Esophagus squamous epithelium (tissue), 4 donors: ENCODE results near the gene POC5.

Experiments
- POLR2A ChIP-seq, 4 donors: fragments of 450-650 bp; IDR thresholded peaks; one replicate each; pipeline ENCODE4 v1.6.1; 2017; ENCODE audit warnings: antibody characterized with exemption in 4 of 4, mild to moderate bottlenecking in 4 of 4, moderate library complexity in 3 of 4
- TF ChIP-seq, protein P1 (sequence below), 6 experiments: fragments of 450-650 bp in 4 of 6; fragments of 200-600 bp in 2 of 6; sonication (generic) in 2 of 6; IDR thresholded peaks; one replicate each; pipeline ENCODE4 v1.5.1; 2016 to 2019; ENCODE audit warnings: antibody characterized with exemption in 6 of 6, mild to moderate bottlenecking in 4 of 6, moderate library complexity in 4 of 6

DNA sequence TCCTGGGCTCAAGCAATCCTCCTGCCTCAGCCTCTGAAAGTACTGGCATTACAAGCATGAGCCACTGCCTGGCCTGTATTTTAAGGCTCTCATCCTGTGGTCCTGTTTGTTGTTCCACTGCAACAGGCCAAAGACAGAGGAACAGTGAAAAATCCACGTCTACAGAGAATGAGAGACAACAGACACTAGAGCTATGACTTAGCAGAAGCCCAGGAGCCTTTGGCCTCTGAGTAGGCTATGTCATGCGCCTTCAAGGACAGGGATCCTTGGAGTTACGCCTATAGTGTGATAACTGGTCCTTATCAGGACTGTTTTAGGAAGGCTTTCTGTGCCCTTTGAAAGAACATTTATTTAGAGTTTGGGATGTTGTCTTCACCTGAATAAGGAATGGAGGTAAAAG is 10.5 kb downstream of the POC5 start:
- TF ChIP-seq, protein P1, sequence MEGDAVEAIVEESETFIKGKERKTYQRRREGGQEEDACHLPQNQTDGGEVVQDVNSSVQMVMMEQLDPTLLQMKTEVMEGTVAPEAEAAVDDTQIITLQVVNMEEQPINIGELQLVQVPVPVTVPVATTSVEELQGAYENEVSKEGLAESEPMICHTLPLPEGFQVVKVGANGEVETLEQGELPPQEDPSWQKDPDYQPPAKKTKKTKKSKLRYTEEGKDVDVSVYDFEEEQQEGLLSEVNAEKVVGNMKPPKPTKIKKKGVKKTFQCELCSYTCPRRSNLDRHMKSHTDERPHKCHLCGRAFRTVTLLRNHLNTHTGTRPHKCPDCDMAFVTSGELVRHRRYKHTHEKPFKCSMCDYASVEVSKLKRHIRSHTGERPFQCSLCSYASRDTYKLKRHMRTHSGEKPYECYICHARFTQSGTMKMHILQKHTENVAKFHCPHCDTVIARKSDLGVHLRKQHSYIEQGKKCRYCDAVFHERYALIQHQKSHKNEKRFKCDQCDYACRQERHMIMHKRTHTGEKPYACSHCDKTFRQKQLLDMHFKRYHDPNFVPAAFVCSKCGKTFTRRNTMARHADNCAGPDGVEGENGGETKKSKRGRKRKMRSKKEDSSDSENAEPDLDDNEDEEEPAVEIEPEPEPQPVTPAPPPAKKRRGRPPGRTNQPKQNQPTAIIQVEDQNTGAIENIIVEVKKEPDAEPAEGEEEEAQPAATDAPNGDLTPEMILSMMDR (IDR thresholded peaks at IDR 0.05) = no peak
- no peak for TF ChIP-seq POLR2A (IDR thresholded peaks at IDR 0.05)
